Stimulated activated CD8-positive, alpha-beta memory T cell treated with anti-CD3 and anti-CD28 coated beads, Interleukin-12 subunit alpha, Interleukin-12 subunit beta, amount 100 ng/mL, for 24 hours (primary cell): Measurements from ENCODE around the gene TSSK6.

Source experiments
- DNase-seq: peaks from one replicate; pipeline ENCODE4 v3.0.0-alpha.2; 2020; ENCODE audit errors: extremely low read depth

Gene TSSK6

GRCh38 chr19:19530889-19531288, 15.5 kb upstream of the TSSK6 start:
- no peak for DNase-seq

DNA sequence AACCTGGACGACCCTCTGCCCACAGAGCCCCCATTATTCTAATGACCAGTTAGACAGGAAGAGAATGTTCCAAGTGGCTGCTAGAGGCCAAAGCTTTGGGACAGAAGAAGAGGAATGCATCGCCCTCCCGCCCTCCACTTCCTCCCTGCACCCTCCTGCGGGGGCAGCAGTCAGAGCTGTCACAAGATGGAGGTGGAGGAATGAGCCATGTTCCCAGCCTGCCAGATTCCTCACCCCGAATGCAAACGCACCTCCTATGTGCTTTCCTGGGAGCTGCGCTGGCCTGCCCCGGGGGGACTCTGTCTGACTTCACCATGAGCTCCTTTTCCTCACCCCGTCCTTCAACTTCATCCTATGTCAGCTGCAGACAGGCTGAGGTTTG, 15.1 kb upstream of the TSSK6 start:
- no peak for DNase-seq

- DNase-seq, result no peak
Measured at GRCh38 chr19:19529783-19530422, 14.6 kb upstream of the TSSK6 start.

GRCh38 chr19:19528721-19529490, 13.6 kb upstream of the TSSK6 start, which contains the start of gene YJEFN3:
TSS of gene YJEFN3 (plus strand) at chr19:19528911. CDS start at chr19:19528933, 22 bp downstream.
- DNase-seq, result no peak

GRCh38 chr19:19527674-19528625, 12.6 kb upstream of the TSSK6 start:
- no peak for DNase-seq

DNA sequence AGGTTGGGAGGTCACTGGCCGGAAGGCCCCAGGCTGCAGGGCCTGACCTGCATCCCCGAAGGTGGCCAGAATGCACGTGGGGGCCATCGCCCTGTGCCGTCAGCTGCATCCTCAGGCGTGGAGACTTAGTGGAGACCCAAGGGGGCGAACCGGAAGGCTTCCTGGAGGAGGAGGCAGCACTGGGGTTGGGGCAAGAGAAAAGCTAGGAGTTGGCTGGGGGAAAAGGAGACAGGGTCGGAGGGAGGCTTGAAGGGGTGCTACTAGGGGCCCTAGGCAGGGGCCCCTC, 12.0 kb upstream of the TSSK6 start:
- no peak for DNase-seq

DNA sequence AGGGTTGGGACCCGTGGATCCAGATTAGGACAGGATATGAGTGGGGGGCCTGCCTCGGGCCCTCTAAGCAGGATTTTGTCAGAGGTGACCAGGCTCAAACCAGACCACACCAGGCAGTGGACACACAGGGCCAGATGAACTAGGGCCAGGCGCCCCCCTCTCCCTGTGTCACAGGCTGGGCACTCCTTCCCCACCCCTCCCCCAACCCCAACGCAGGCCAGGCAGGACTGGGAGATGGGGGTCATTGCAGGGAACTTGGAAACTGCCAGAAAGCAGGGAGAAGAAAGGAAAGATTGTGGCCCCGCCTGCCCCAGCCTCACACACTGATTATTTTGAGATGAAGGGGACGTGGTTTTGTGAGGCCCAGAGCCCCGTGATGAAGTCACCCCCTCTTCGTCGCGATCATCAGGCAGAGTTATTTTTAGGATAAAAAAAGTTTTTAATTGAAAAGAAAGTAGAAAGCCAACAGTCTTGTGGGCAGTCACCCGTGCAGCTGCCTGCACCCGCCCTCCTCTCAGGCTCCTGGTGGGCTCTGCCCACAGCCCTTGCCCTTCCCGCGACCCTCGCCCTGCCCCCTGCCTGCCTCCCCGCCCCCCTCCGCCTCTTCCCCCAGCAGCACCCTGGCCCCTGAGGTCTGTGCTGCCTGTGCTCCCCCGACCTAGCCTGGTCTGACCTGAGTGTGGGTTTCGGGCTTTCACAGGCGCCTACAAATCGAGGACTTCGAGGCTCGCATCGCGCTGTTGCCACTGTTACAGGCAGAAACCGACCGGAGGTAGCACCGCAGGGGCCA, 11.4 kb upstream of the TSSK6 start:
- DNase-seq, result no peak

DNA sequence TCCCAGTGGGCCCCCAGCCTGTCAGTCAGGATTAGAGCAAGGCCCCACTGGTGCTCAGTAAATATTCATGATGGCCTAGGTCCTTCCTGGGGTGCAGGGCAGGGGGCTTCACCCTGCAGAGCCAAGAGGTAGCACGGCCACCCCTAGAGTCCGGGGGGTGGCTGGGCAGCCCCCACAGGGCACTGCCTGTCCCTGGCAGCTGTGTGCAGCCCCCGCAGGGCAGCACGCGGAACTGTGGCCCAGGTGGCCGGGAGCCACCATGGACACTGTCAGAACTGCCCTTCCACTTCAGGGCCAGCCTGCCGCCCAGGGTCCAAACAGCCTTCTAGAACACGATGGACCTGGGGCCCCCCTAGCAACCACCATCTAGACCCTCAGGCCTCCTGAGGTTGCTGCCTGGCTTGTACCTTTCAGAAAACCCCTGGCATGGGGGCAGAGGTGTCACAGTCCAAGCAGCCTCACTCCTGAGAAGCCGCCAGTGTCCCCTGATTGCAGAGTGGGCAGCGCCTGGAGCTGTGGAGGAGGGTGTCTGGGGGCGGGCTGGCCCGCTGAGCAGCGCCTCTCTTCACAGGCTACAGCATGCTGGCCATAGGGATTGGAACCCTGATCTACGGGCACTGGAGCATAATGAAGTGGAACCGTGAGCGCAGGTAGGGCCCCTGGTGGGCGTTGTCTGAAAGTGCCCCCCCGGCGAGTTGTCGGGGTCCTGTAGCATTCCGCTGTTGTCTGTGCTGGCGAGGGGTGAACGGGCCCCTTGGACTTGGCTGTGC, 10.4 kb upstream of the TSSK6 start:
- no peak for DNase-seq

GRCh38 chr19:19524053-19524452, 8.7 kb upstream of the TSSK6 start:
- DNase-seq, result no peak

DNA sequence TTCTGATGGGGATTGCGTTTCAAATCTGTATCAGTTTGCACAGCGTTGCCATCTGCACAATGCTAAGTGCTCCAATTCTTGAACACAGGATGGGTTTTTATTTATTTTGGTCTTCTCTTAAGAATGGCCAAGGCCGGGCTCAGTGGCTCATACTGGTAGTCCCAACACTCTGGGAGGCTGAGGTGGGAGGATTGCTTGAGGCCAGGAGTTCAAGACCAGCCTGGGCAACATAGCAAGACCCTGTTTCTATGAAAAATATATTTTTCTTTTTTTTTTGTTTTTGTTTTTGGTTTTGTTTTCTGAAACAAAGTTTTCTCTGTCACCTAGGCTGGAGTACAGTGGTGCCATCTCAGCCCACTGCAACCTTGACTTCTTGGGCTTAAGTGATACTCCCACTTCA, 7.8 kb upstream of the TSSK6 start:
- DNase-seq, result no peak

GRCh38 chr19:19520989-19521388, 5.6 kb upstream of the TSSK6 start:
- no peak for DNase-seq

GRCh38 chr19:19517235-19517619, 1.9 kb upstream of the TSSK6 start:
- no peak for DNase-seq

DNA sequence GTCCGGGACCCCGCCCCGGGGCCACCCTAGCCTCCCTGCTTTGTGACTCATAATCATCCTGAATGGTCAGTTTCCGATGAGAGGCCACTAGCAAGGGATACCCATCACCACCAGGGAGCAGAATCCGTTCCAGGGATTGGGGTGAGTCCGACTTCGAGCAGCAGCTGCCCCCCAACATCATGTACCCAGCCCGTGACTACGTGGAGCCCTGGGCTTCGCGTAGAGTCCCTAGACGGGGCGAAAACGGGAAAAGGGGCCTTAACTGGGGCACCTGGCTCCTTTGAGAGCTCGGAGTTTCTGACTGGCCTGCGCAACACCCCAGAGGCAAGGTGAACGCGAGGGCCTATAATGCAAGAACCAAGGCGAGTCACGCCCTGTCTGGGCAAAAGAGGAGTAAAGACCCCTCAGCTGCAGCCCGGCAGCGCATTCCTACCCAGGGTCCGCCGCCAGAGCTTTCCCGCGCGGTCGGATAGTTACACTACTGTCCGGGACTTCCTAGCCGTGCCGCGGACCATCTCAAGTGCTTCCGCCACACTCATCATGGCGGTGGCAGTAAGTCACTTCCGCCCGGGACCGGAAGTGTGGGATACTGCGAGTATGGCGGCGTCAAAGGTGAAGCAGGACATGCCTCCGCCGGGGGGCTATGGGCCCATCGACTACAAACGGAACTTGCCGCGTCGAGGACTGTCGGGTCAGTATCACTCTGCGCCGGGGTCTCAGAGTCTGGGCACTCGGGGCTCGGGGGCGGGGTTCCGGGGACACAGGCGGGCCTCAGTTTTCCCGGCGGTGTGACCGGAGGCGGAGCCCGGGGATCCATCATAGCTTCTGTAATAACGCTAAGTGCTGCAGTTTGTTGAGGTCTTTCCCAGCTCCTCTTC, 533 bp upstream of the TSSK6 start, which contains the start of gene NDUFA13:
NDUFA13 (plus strand) TSS at position 584 of the 878 bp plus-strand sequence; CDS start at position 598, 14 bp downstream.
- DNase-seq, result peak; percentile 77

DNA sequence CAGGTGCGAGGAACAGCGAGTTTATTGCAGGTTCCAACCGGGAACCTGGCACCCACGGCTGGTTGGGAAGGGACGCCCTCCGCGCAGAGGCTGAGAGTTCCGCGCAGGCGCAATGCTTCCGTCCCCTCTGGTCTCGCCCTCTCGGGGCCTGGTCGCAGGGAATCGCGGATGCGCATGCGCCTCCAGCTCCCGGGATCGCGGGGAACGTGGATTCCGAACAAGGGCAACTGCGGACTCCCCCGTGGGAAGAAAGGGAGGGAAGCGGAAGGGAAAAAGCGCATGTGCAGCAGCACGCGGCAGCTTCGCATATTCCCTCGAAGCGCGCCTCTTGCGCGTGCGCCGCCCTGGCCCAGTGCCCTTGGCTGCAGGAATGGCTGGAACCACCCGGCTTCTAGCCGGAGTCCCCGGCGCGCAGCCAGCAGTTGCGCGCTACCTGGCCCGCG, 1.1 kb downstream of the TSSK6 start:
- no peak for DNase-seq

- no peak for DNase-seq
Measured at GRCh38 chr19:19513682-19514081, 1.7 kb downstream of the TSSK6 start.

DNA sequence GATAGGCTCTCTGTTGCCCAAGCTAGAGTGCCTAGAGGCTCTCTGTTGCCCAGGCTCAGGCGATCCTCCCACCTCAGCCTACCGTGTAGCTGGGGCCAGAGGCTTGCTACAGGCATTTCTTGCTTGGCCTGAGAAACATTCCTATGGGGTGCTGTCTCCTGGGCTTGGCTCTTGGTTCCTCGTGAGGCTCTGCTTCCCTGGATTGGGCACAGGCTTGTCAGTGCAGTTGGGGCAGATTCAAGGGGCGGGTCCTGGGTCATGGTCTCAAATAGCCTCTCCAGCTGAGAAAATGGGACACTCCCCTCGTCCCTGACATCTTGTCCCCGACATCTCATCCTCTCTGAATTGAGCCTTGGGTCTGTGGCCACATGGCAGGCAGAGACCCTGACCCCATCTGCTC, 4.9 kb downstream of the TSSK6 start:
- DNase-seq, result no peak

GRCh38 chr19:19508217-19508616, 7.1 kb downstream of the TSSK6 start:
- DNase-seq, result no peak

GRCh38 chr19:19507354-19507753, 8.0 kb downstream of the TSSK6 start:
- DNase-seq, result no peak

DNA sequence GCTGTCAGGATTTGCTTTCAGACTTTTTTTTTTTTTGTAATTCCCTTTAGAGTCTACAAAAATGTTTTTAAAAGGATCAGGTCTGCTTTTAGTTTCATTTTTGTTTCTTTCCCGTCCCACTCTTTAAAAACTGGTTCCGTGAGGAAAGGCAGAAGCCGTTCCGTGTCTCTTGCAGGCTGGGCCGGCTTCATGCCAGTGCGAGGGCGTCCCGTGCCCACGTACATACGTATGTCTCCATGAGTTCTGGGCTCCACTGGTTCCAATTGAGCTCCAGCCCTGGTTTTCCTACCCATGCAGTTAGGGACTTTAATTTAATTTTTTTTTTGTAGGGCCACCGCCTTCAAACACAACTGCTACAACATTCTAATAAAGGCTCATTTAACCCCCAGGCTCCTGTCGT, 8.8 kb downstream of the TSSK6 start:
- no peak for DNase-seq
